Common myeloid progenitor, CD34-positive (primary cell): ENCODE data around the gene XKR8.
"Not testable (repeated sequence)": the region's sequence is repeated elsewhere in the genome, so short reads cannot be mapped to it uniquely, and the experiment has no call there.

Source experiments
- CTCF ChIA-PET: fragments of 350-600 bp; sonication (Branson Sonifier 250); formaldehyde crosslinking; loops from one replicate; lab custom pipeline; 2021; ENCODE audit warnings: antibody characterized with exemption; lab: Charles Lee
- POLR2A ChIA-PET: fragments of 350-600 bp; sonication (Branson Sonifier 250); formaldehyde crosslinking; loops from one replicate; lab custom pipeline; 2021; ENCODE audit warnings: antibody characterized with exemption; lab: Charles Lee
- DNase-seq, 3 donors: peaks; one replicate each; pipeline versions ENCODE4 v3.0.0 to v3.0.0-alpha.2; 2013
- H3K27ac ChIP-seq, 2 experiments: 1 replicate in 1 of 2; 2 replicates in 1 of 2; pipeline ENCODE4 v1.7.0; 2013; ENCODE audit warnings: inconsistent platforms in 2 of 2, low read length in 2 of 2, mild to moderate bottlenecking in 2 of 2, low read depth in 1 of 2, moderate library complexity in 1 of 2; ENCODE audit not compliant: severe bottlenecking in 2 of 2, insufficient read depth in 1 of 2, poor library complexity in 1 of 2
- H3K27me3 ChIP-seq, 5 experiments: replicated peaks in 2 of 5; 1 replicate in 3 of 5; 2 replicates in 2 of 5; pipeline versions ENCODE4 v1.6.1 to v1.7.0; 2013; ENCODE audit warnings: low read length in 4 of 5, mild to moderate bottlenecking in 2 of 5, moderate library complexity in 2 of 5, inconsistent platforms in 1 of 5; ENCODE audit not compliant: insufficient read depth in 5 of 5, control insufficient read depth in 4 of 5
- H3K36me3 ChIP-seq, 4 experiments: 1 replicate in 2 of 4; 2 replicates in 2 of 4; pipeline versions ENCODE4 v1.6.1 to v1.7.0; 2013; ENCODE audit warnings: low read length in 3 of 4, control low read depth in 1 of 4, mild to moderate bottlenecking in 1 of 4; ENCODE audit not compliant: control insufficient read depth in 4 of 4, insufficient read depth in 4 of 4
- H3K4me1 ChIP-seq, 4 experiments: 1 replicate in 3 of 4; 2 replicates in 1 of 4; pipeline versions ENCODE4 v1.6.1 to v1.7.1; 2013; ENCODE audit warnings: low read length in 3 of 4, mild to moderate bottlenecking in 3 of 4, control low read depth in 1 of 4, inconsistent platforms in 1 of 4, moderate library complexity in 1 of 4; ENCODE audit not compliant: control insufficient read depth in 4 of 4, insufficient read depth in 4 of 4; ENCODE audit errors: control extremely low read depth in 1 of 4
- H3K4me3 ChIP-seq, 7 experiments: 1 replicate in 4 of 7; 2 replicates in 3 of 7; pipeline versions ENCODE4 v1.5.1 to v1.7.0; 2013; ENCODE audit warnings: mild to moderate bottlenecking in 7 of 7, low read length in 6 of 7, moderate library complexity in 6 of 7, inconsistent platforms in 2 of 7, low read depth in 2 of 7, control low read depth in 1 of 7; ENCODE audit not compliant: insufficient read depth in 4 of 7, control insufficient read depth in 1 of 7; ENCODE audit errors: extremely low read depth in 1 of 7
- H3K9me3 ChIP-seq, 5 experiments: 1 replicate in 4 of 5; 2 replicates in 1 of 5; pipeline versions ENCODE4 v1.6.1 to v1.7.1; 2013; ENCODE audit warnings: low read length in 4 of 5, mild to moderate bottlenecking in 2 of 5, inconsistent platforms in 1 of 5, low read depth in 1 of 5, moderate library complexity in 1 of 5; ENCODE audit not compliant: control insufficient read depth in 4 of 5, insufficient read depth in 2 of 5; ENCODE audit errors: control extremely low read depth in 1 of 5
- WGBS: methylation state at CpG from one replicate; pipeline ENCODE4 v1.1.5; 2013; ENCODE audit not compliant: insufficient coverage; 5-methylcytosine and 5-hydroxymethylcytosine counted together

Gene XKR8

DNA sequence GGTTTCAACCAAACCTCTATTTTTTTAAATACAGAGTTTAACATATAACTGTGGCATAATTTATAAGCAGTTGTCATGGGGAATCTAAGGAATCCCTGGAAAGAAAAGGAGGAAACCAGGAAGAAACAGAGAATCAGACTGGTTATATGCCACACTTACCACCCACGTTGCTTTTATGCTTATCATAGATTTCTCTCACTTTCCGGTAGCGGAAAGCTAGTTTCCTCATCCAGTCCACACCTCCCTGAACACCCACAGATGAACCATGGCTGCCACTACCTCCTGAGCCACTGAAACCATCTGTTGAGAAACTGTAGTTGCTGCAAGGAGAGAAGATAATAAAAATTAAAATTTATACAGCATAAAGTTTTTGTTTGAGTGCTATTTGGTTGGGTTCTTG lies 33.5 kb downstream of the XKR8 start:
- peak in 2 of 3 donors; percentile 28 to 40 for DNase-seq
- POLR2A ChIA-PET, result no interaction called here
- no CpG with 5 or more reads among the region's 3 CpGs for WGBS

DNA sequence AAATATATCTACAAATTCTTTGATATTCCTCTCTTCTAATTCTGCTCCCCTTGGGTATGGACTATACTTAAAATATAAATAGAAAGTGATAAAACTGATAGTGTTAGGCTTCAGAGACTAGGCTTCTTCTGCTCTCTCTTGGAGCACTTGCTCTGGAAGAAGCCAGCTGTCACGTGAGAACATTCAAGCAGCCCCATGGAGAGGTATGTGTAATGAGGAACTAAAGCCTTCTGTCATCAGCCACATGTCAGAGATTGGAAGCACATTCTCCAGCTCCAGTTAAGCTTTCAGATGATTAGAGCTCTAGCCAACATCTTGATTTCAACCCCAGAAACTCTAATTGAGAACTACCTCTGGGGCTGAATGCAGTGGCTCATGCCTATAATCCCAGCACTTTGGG lies 34.3 kb downstream of the XKR8 start:
- H3K36me3 ChIP-seq, result peaks cover 16 to 61% (median 31%) of the 10 kb centered on the region in 4 experiments

More for the DNA sequence above, 33.5 kb downstream of the XKR8 start:
- Histone ChIP-seq H3K27ac (peak overlapping the region in 1 of 2 experiments; percentile 73), H3K9me3 (no peaks in the 10 kb centered on the region), H3K4me3 (no peak overlapping the region), H3K27me3 (no peaks in the 10 kb centered on the region), H3K4me1 (peaks cover 8 to 29% (median 18%) of the 10 kb centered on the region in 4 experiments), H3K36me3 (peaks cover 14 to 67% (median 31%) of the 10 kb centered on the region in 4 experiments)
- CTCF ChIA-PET, result interaction anchor here (1.1 to 6.6 kb wide), 3 partner anchors 12 to 135 kb away, joined by 3 to 28 read pairs (median 7); no protein-coding TSS in a partner anchor

DNA sequence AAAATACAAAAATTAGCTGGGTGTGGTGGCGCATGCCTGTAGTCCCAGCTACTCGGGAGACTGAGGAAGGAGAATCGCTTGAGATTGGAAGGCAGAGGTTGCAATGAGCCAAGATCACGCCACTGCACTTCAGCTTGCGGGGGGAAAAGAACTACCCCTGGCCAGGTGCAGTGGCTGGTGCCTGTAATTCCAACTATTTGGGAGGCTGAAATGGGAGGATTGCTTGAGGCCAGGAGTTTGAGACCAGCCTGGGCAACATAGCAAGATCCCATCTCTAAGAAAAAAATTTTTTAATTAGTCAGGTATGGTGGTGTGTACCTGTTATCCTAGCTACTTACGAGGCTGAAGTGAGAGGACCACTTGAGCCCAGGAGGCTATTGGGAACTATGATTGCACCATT lies 34.8 kb downstream of the XKR8 start:
- H3K4me3 ChIP-seq, H3K9me3 ChIP-seq, H3K27me3 ChIP-seq, DNase-seq, H3K27ac ChIP-seq, POLR2A ChIA-PET: not testable (repeated sequence)
- Histone ChIP-seq H3K36me3 (peaks cover 17 to 60% (median 31%) of the 10 kb centered on the region in 4 experiments), H3K4me1 (peaks cover 8 to 29% (median 18%) of the 10 kb centered on the region in 4 experiments)
- CTCF ChIA-PET, result interaction anchor here (1.1 to 6.6 kb wide), 3 partner anchors 13 to 136 kb away, joined by 3 to 28 read pairs (median 7); no protein-coding TSS in a partner anchor
- 97% methylated on average over 5 of the region's 6 CpGs for WGBS

More for the DNA sequence above, 34.3 kb downstream of the XKR8 start:
- POLR2A ChIA-PET, result no interaction called here
- Histone ChIP-seq H3K27ac (peak overlapping the region in 1 of 2 experiments; percentile 1), H3K4me1 (peaks cover 8 to 29% (median 18%) of the 10 kb centered on the region in 4 experiments), H3K4me3 (no peak overlapping the region), H3K27me3 (no peaks in the 10 kb centered on the region), H3K9me3 (no peaks in the 10 kb centered on the region)
- DNase-seq, result peak; percentile 16 to 68 (median 58)
- CTCF ChIA-PET, result interaction anchor here (2.2 to 6.6 kb wide), 2 partner anchors 13 to 136 kb away, joined by 7 to 28 read pairs; no protein-coding TSS in a partner anchor
- no CpG with 5 or more reads among the region's 1 CpG for WGBS

DNA sequence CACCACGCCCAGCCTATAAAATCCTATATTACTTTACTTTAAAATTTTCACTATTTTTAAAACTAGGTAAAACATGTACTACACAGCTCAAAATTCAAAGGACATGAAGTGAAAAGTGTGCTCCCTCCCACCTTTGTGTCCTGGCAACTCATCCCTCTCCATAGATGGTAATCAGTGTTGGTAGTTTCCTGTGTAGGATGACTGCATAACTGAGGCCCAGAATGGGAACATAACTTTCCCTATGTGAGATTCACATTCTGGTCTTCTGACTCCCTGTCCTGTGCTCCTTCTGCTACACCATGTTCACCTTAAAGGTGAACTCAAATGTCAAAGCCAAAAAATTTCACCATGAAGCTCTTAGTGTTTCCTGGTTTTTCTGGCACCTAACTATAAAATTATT lies 39.3 kb downstream of the XKR8 start:
- POLR2A ChIA-PET, result no interaction called here
- 100% methylated on average over 1 of the region's 1 CpG for WGBS
- Histone ChIP-seq H3K36me3 (peaks cover 13 to 56% (median 37%) of the 10 kb centered on the region in 4 experiments), H3K9me3 (no peaks in the 10 kb centered on the region), H3K4me1 (peaks cover 0 to 7% (median 3%) of the 10 kb centered on the region in 4 experiments), H3K27ac (no peak overlapping the region), H3K4me3 (no peak overlapping the region), H3K27me3 (no peaks in the 10 kb centered on the region)
- CTCF ChIA-PET, result no interaction called here
- no peak for DNase-seq

DNA sequence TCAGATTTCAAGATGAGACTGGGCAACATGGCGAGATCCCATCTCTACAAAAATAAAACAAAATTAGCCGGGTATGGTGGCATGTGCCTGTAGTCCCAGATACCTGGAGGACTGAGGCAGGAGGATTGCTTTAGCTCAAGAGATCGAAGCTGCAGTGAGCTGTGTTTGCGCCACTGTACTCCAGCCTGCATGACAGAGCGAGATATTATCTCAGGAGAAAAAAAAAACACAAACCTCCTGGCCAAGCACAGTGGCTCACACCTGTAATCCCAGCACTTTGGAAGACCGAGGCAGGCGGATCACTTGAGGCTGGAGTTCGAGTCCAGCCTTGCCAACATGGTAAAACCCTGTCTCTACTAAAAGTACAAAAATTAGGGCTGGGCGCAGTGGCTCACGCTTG lies 42.8 kb downstream of the XKR8 start:
- H3K27ac ChIP-seq, result no peak overlapping the region
- H3K9me3 ChIP-seq, result no peaks in the 10 kb centered on the region
- ChIA-PET POLR2A (no interaction called here), CTCF (no interaction called here)
- no peak for DNase-seq
- H3K4me1 ChIP-seq, result no peaks in the 10 kb centered on the region
- no peaks in the 10 kb centered on the region for H3K27me3 ChIP-seq
- 96% methylated on average over 8 of the region's 10 CpGs for WGBS
- H3K36me3 ChIP-seq, result peaks cover 14 to 47% (median 25%) of the 10 kb centered on the region in 4 experiments
- no peak overlapping the region for H3K4me3 ChIP-seq

DNA sequence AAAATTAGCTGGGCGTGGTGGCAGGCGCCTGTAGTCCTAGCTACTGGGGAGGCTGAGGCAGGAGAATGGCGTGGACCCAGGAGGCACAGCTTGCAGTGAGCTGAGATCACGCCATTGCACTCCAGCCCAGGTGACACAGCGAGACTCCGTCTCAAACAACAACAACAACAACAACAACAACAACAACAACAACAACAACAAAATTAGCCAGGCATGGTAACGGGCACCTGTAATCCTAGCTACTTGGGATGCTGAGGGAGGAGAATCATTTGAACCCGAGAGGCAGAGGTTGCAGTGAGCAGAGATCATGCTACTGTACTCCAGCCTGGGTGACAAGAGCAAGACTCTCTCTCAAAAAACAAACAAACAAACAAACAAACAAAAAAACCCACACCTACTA lies 43.3 kb downstream of the XKR8 start:
- WGBS, result 100% methylated on average over 2 of the region's 8 CpGs
- H3K4me1 ChIP-seq, CTCF ChIA-PET, H3K4me3 ChIP-seq, H3K9me3 ChIP-seq, POLR2A ChIA-PET, H3K27me3 ChIP-seq, H3K27ac ChIP-seq, DNase-seq: not testable (repeated sequence)
- H3K36me3 ChIP-seq, result peaks cover 14 to 42% (median 23%) of the 10 kb centered on the region in 4 experiments

DNA sequence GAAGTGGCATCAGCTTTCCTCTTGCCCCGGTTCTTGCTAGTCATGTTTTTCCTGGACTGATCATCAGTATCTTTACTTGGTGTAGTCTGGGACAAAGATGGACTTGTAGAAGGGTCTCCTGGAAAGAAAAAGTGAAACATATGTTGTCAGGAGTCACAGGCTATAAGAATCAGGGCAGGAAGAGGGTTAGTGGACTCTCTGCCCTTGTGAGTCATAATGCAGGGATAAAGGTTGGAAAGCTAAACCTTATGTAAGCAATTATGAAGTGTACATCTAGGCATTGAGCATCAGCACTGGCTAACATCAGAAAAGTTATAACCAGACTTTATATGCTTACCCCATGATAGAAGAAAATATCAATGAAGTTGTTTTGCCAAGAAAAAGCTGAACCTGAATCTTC lies 51.2 kb downstream of the XKR8 start:
- Histone ChIP-seq H3K27ac (no peak overlapping the region), H3K27me3 (no peaks in the 10 kb centered on the region), H3K4me3 (no peak overlapping the region), H3K4me1 (no peaks in the 10 kb centered on the region), H3K36me3 (peaks cover 18 to 51% (median 31%) of the 10 kb centered on the region in 4 experiments), H3K9me3 (no peaks in the 10 kb centered on the region)
- POLR2A ChIA-PET, result no interaction called here
- CTCF ChIA-PET, result no interaction called here
- no peak for DNase-seq
- WGBS, result 100% methylated on average over 1 of the region's 1 CpG
